ES-I3 (cell line): ENCODE data around the gene TSPAN15.
"Not testable (repeated sequence)": the region's sequence is repeated elsewhere in the genome, so short reads cannot be mapped to it uniquely, and the experiment has no call there.

ENCODE experiments used
- H3K36me3 ChIP-seq: 2 replicates; pipeline ENCODE4 v1.6.1; 2013; ENCODE audit warnings: mild to moderate bottlenecking, low read length, control low read depth, moderate library complexity; ENCODE audit not compliant: insufficient read depth
- H3K4me1 ChIP-seq: 2 replicates; pipeline ENCODE4 v1.6.1; 2013; ENCODE audit warnings: mild to moderate bottlenecking, control low read depth, low read length; ENCODE audit not compliant: insufficient read depth
- H3K9ac ChIP-seq: 2 replicates; pipeline ENCODE4 v1.6.1; 2013; ENCODE audit warnings: low read depth, mild to moderate bottlenecking, low read length, moderate library complexity
- H3K9me3 ChIP-seq: 2 replicates; pipeline ENCODE4 v1.6.1; 2013; ENCODE audit warnings: mild to moderate bottlenecking, low read length, moderate library complexity; ENCODE audit not compliant: control insufficient read depth, insufficient read depth

The TSPAN15 gene

DNA sequence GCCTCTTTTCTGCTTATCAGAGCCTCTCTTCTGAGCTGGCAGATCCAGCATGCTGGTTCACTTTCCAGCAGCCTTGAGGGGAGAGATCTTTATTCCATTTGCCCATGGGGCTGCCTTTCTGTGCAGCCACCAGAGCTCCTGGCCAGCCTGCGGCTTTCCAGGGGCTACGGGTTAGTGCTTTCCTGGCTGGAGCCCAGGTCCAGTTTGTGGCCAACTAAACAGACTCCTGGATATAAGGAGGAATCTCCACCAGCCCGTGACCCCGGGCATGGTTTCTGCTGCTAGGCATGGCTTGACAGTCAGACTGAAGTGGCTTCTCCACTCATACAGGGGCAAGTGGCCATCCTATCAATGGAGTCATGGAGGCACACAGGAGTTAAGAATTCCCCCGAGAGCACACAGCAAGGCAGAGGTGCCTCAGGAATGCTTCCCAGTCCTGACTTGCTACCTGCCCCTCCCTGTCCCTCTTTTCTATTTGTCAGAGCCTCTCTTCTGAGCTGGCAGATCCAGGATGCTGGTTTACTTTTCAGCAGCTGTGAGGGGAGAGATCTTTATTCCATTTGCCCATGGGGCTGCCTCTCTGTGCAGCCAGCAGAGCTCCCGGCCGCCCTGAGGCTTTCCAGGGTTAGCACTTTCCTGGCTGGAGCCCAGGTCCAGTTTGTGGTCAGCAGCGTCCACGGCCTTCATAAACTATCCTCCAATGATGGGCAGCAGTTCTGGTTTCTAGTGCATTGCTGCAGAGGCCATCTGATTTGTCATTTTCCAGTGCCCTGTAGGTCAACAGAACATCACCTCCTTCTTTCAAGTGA lies 35.9 kb downstream of the TSPAN15 start:
- Histone ChIP-seq H3K36me3 (no peaks in the 10 kb centered on the region), H3K9me3 (peaks cover 6% of the 10 kb centered on the region), H3K9ac (no peak overlapping the region), H3K4me1 (no peaks in the 10 kb centered on the region)

DNA sequence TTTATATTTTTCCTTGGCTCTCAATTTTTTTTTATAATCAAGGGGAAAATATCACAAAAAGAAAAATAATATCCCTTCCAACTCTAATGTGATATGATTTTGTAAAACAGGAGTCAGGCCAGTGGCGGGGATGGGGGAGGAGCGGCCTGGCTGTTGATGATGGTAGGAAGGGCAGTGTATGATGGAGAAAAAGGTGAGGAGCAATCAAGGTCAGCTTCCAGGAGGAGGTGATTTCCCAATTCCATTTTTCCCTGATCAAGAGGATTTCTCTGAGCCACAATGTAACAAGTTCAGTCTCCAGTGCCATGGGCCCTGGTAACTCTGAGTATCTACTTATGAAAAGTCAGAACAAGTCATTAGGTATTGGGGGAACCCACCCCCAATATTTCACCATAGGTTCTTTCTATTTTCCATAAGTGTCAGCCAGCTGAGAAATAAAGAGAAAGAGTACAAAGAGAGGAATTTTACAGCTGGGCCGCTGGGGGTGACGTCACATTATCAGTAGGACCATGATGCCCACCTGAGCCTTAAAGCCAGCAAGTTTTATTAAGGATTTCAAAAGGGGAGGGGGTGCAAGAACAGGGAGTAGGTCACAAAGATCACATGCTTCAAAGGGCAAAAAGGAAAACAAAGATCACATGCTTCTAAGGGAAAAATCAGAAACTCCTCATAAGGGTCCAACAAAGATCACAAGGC lies 37.0 kb downstream of the TSPAN15 start:
- not testable (repeated sequence) for H3K9me3 ChIP-seq, H3K36me3 ChIP-seq, H3K4me1 ChIP-seq, H3K9ac ChIP-seq

DNA sequence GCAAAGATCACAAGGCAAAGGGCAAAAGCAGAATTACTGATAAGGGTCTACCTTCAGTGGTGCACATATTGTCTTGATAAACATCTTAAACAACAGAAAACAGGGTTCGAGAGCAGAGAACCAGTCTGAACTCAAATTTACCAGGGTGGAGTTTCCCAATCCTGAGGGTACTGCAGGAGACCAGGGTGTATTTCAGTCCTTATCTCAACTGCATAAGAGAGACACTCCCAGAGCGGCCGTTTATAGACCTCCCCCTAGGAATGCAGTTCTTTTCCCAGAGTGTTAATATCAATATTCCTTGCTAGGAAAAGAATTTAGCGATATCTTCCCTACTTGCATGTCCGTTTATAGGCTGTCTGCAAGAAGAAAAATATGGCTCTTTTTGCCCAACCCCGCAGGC lies 37.6 kb downstream of the TSPAN15 start:
- not testable (repeated sequence) for H3K36me3 ChIP-seq, H3K4me1 ChIP-seq, H3K9ac ChIP-seq, H3K9me3 ChIP-seq

DNA sequence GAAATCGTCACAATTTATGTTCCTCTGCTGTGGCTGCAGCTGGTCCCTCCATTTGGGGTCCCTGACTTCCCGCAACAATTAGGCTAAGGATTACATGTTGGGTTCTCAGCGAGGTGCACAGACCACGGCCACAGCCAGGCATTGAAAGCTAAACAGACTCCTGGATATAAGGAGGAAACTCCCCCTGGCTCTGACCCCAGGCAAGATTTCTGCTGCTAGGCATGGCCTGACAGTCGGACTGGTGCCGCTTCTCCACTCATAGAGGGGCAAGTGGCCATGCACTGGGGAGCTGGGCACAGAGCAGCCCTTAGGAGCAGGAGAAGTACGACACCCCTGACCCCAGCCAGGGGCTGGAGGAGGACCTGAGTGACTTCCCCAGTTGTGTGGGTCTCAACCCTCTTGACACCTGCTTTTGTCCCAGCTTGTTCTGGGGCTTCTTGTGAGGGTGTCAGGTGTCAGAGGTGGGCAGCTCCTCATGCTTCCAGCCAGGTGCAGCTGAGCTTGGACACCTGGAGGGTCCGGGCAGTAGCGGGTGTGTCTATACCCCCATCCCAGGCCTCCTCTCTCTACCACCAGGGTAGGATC lies 38.3 kb downstream of the TSPAN15 start:
- H3K4me1 ChIP-seq, result no peaks in the 10 kb centered on the region
- H3K36me3 ChIP-seq, result no peaks in the 10 kb centered on the region
- H3K9me3 ChIP-seq, result peaks cover 6% of the 10 kb centered on the region
- H3K9ac ChIP-seq, result no peak overlapping the region

DNA sequence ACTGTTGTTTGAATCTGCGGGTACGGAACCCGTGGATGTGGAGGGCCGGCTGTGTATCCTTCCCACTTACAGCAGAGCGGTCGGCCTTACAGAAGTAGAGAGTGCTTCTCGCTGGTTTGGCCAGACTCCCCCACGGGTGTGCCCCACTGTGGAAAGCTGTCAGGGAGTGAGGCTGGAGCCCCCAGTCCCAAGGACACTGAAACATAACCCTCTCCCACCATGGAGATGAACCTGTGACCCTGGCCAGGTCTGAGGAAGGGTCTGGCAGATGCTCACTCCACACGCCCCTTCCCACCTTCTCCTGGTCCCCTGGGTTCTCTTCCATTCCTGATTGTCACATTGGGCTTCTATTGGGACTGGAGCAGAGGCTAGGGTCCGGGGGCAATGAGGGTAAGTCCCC lies 39.6 kb downstream of the TSPAN15 start:
- Histone ChIP-seq H3K9me3 (peaks cover 6% of the 10 kb centered on the region), H3K36me3 (no peaks in the 10 kb centered on the region), H3K4me1 (no peaks in the 10 kb centered on the region), H3K9ac (no peak overlapping the region)

DNA sequence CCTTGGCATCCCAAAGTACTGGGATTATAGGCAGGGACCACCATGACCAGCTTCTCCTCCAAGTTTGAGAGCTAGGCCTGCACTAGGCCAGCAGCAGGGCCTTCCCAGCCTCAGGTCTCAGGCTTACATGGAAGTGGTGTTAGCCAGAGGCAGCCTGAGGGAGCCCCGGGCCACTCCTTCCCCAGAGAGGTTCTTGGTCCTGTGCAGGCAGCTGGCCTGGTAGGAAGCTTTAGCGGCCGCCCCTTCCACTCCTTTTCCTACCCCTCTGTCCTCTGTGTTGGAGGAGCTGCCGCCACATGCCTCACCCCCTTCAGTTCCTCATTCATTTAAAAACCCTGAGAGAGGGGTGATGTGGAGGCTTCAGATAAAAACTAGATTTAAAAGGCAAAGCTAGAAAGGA lies 40.3 kb downstream of the TSPAN15 start:
- H3K4me1 ChIP-seq, result no peaks in the 10 kb centered on the region
- peaks cover 6% of the 10 kb centered on the region for H3K9me3 ChIP-seq
- H3K36me3 ChIP-seq, result no peaks in the 10 kb centered on the region
- no peak overlapping the region for H3K9ac ChIP-seq

DNA sequence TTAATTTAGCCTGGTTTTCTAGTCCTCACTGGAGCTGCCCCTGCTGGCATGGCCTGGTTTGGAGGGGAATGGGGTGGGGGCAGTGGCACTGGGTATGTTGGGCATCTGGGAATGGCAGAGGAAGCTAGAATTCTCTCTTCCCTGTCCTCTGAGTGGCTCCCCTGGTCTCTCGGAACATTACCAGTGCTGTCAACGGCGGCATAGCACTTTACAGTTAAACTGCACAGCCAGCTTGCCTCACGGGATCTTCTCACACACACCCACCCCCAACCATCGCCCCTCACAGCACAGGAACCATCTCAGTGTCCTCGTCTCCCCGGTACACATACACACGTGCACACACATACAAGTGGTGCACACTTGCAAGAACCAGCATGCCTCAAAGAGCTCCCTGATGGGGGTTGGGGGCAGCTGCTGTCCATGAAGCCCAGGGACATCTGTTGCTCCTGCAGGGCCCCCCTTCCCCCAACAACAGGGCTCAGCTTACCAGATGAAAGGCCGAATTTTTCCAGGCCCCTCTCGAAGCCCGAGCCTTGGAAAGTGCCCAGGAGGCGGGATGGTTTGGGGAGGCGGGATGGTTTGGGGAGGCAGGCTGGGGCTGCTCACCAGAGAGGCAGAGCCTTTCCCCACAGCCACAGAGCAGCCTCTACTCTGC lies 41.0 kb downstream of the TSPAN15 start:
- Histone ChIP-seq H3K9me3 (peaks cover 6% of the 10 kb centered on the region), H3K9ac (no peak overlapping the region), H3K36me3 (no peaks in the 10 kb centered on the region), H3K4me1 (no peaks in the 10 kb centered on the region)

DNA sequence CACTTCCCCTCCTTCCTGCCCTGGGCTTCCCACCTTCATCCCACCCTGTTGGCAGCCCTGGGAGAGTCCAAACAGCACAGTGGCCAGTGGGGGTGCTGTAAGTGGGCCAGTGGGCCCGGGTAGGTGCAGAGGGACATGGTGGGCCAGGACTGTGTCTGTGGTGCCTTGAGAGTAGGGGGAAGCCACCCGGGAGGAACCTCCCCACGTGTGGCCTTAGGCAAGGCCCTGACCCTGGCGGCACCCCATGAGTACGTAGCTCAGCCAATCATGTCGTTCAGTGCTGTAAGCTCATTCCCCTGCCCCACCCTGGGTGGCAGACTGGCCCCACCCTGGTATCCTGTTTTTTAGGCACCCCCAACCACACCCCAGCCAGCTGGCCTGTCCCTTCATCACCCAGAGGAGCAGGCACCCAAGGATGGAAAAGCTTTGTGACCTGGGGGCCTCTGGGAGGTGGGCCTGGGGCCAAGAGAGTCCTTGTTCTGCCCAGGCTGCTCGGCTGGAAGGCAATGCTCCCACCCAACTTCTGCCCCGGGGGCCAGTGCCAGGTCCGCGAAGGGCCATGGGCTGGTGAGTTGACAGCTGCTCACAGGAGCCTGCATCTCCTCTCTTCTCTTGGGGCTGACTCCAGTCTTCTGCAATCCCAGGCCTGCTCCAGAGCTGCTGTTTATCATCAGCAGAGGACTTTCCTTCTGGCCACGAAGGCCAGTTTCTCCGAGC lies 41.6 kb downstream of the TSPAN15 start:
- H3K9ac ChIP-seq, result no peak overlapping the region
- H3K9me3 ChIP-seq, result peaks cover 6% of the 10 kb centered on the region
- H3K36me3 ChIP-seq, result no peaks in the 10 kb centered on the region
- no peaks in the 10 kb centered on the region for H3K4me1 ChIP-seq

DNA sequence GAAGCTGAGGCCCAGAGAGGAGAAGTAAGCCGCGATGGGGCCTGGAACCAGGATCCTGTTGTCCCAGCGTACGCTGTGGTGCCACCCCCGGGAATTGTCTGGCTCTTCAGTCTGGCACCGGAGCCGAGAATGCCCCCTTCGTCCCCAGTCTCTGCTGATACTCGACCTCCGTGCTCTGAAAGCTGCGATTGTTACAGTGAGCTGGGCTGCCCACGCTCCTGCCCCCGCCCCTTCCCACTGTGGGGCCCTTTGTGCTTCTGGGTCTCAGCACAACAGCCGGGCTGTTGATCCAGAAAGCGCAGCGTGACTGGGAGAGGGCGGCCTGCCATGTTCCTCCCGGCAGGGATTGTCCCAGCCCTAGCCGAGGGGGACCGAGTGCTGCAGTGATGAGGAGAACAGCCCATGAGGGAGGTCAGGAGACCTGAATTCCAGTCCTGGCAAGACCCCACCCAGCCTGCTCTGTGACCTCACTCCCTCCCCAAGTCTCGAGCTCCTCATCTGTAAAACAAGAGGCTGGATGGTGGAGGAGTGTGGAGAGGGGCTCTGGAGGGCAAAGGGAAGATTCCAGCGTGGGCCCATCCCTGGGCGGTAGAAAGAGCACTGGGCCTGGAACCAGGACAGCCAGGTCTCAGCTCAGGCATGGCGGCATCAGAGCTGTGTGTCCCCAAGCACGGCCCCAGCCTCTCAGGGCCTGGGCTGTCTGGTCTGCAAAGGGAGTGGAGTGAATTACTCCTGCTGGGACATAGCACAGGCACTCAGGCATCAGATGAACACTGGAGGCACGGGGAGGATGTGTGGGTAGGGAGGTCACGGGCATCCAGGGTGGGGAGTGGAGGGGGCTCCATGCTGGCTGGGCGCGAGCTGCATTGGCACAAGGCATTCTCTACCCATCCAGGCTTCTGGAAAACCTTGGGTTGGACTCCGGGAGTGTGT lies 43.6 kb downstream of the TSPAN15 start:
- H3K36me3 ChIP-seq, result no peaks in the 10 kb centered on the region
- H3K4me1 ChIP-seq, result no peaks in the 10 kb centered on the region
- no peaks in the 10 kb centered on the region; the same call in 1 of the 2 replicates for H3K9me3 ChIP-seq
- no peak overlapping the region for H3K9ac ChIP-seq

DNA sequence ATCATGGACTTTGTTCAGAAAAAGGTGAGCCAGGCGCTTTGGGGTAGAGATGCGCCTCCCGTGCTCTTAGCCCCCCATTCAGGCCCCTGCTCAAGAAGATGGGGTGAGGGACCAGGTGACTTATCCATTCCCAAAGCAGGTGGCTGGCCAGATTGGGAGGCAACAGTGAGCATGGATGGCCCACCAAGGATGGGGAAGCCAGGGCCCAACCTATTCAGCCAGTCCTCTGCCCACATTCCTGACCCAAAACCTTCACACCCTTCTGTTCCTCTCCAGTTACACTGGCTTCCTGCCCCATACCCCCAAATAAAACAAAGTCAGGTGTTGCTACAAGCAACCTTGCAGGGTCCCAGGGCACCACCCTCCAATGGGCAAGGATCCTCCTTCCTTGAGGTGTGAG lies 44.4 kb downstream of the TSPAN15 start:
- Histone ChIP-seq H3K9ac (no peak overlapping the region), H3K36me3 (no peaks in the 10 kb centered on the region), H3K4me1 (no peaks in the 10 kb centered on the region), H3K9me3 (no peaks in the 10 kb centered on the region)

DNA sequence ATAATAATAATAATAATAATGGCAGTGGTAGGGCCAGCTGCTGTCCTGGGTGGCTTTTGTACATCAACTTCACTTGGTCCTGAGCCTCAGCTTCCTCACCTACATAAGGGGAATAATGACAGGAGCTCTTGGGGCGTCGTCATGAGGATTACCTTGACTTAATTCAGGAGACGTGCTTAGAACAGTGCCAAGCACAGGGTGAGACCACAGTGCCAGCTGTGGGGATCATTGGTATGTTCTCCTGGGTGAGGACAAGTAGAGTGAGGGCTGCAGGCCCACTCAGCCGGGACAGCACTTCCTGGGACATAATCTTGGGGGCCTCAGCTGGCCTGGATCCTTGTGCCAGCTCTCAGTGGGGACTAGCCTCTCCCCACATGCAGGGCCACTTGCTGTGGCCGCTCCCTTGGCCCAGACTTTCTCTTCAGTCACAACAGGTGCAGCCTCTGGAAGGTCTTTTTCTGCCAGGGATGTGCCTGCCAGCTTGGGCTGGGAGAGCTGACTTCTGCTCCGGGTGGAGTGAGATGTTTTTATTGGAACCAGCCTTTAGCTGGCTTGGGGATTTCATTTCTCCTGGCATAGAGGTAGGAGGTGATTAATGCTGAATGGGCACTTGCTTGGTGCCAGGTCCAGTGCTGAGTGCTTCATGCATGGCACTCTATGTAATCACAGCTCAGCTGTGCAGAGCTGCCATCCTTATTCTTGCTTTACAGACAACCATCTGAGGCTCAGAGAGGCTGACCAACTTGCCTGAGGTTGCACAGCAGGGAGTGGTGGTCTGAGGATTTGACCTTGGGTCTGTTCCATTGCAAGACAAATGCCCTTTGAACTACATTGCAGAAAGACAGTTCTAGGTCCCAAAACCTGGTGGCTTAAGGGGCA lies 45.3 kb downstream of the TSPAN15 start:
- Histone ChIP-seq H3K36me3 (no peaks in the 10 kb centered on the region), H3K9ac (no peak overlapping the region), H3K4me1 (no peaks in the 10 kb centered on the region), H3K9me3 (no peaks in the 10 kb centered on the region)

DNA sequence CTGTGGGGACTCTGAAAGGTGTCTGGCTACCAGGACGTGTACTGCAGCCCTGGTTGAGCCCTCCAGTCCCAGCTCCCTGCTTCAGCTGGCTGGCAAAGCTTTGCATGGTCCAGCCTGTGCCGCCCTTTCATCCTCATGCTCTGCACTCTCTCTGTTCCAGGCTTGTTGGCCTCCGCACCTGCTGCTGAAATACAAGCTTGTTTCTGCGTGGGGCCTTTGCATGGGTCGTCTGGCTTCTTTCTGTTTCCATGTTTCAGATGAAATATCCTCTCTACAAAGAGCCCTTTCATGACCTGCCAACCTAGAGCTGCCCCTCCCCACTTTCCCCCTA lies 45.9 kb downstream of the TSPAN15 start:
- Histone ChIP-seq H3K9ac (no peak overlapping the region), H3K36me3 (no peaks in the 10 kb centered on the region), H3K4me1 (no peaks in the 10 kb centered on the region), H3K9me3 (no peaks in the 10 kb centered on the region)
